ENCODE data around the gene TOX2.

TOX2 gene

GRCh38 chr20:44017211-44017610, 102.6 kb downstream of the TOX2 start:
- TF ChIP-seq, protein P1, sequence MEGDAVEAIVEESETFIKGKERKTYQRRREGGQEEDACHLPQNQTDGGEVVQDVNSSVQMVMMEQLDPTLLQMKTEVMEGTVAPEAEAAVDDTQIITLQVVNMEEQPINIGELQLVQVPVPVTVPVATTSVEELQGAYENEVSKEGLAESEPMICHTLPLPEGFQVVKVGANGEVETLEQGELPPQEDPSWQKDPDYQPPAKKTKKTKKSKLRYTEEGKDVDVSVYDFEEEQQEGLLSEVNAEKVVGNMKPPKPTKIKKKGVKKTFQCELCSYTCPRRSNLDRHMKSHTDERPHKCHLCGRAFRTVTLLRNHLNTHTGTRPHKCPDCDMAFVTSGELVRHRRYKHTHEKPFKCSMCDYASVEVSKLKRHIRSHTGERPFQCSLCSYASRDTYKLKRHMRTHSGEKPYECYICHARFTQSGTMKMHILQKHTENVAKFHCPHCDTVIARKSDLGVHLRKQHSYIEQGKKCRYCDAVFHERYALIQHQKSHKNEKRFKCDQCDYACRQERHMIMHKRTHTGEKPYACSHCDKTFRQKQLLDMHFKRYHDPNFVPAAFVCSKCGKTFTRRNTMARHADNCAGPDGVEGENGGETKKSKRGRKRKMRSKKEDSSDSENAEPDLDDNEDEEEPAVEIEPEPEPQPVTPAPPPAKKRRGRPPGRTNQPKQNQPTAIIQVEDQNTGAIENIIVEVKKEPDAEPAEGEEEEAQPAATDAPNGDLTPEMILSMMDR (IDR thresholded peaks at IDR 0.05; ENCODE audit: borderline replicate concordance, insufficient read depth, low read depth, low read length) = no peak
- no peak overlapping the region for H3K4me3 ChIP-seq (ENCODE audit: low read depth, low read length)

DNA sequence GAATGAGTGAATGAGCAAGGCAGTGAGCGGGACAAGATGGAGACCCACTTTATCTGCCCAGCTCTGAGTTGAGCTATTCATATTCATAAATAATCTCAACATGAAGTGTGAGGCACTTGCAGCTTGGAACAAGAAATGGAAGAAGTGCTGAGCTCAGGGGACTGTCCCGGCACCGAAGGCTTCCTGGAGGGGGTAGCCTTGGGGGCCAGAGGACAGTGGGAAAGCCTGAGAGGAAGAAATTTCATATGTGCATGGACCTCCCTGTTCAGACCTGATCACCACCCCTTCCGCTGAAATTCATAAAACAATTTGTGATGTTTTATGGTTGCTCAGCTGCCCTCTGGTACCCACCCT, 103.2 kb downstream of the TOX2 start:
- TF ChIP-seq, protein P1 (IDR thresholded peaks at IDR 0.05; ENCODE audit: borderline replicate concordance, insufficient read depth, low read depth, low read length) = no peak
- no peak overlapping the region for H3K4me3 ChIP-seq (ENCODE audit: low read depth, low read length)

GRCh38 chr20:44018259-44018941, 103.7 kb downstream of the TOX2 start:
- no peak overlapping the region for H3K4me3 ChIP-seq (ENCODE audit: low read depth, low read length)
- TF ChIP-seq, protein P1 (IDR thresholded peaks at IDR 0.05; ENCODE audit: borderline replicate concordance, insufficient read depth, low read depth, low read length) = no peak

- TF ChIP-seq, protein P1 (IDR thresholded peaks at IDR 0.05; ENCODE audit: borderline replicate concordance, insufficient read depth, low read depth, low read length) = no peak
- no peak overlapping the region for H3K4me3 ChIP-seq (ENCODE audit: low read depth, low read length)
Observed at GRCh38 chr20:44018942-44019637, 104.4 kb downstream of the TOX2 start.

- no peak overlapping the region for H3K4me3 ChIP-seq (ENCODE audit: low read depth, low read length)
- TF ChIP-seq, protein P1 (IDR thresholded peaks at IDR 0.05; ENCODE audit: borderline replicate concordance, insufficient read depth, low read depth, low read length) = no peak
Observed at GRCh38 chr20:44019638-44020335, 105.1 kb downstream of the TOX2 start.

GRCh38 chr20:44020406-44021148, 105.9 kb downstream of the TOX2 start:
- no peak overlapping the region for H3K4me3 ChIP-seq (ENCODE audit: low read depth, low read length)
- TF ChIP-seq, protein P1 (IDR thresholded peaks at IDR 0.05; ENCODE audit: borderline replicate concordance, insufficient read depth, low read depth, low read length) = no peak

All from GM12875 (cell line).